IPS-18c (cell line): ENCODE measurements around the gene SNTG2.

Experiments used
- H3K4me3 ChIP-seq: 2 replicates; pipeline ENCODE4 v1.7.0; 2013; ENCODE audit warnings: low read depth, mild to moderate bottlenecking, low read length, moderate library complexity; ENCODE audit not compliant: insufficient read depth
- H3K9me3 ChIP-seq: one replicate; pipeline ENCODE4 v1.6.1; 2013; ENCODE audit warnings: mild to moderate bottlenecking, low read length, moderate library complexity; ENCODE audit not compliant: control insufficient read depth, insufficient read depth

SNTG2 gene

GRCh38 chr2:1238598-1239138, 288.0 kb downstream of the SNTG2 start:
- no peaks in the 10 kb centered on the region for H3K9me3 ChIP-seq
- no peak overlapping the region for H3K4me3 ChIP-seq

GRCh38 chr2:1245193-1245592, 294.5 kb downstream of the SNTG2 start:
- H3K9me3 ChIP-seq = no peaks in the 10 kb centered on the region

GRCh38 chr2:1246239-1246638, 295.6 kb downstream of the SNTG2 start:
- Histone ChIP-seq H3K4me3 (no peak overlapping the region), H3K9me3 (no peaks in the 10 kb centered on the region)

More at GRCh38 chr2:1245193-1245592, 294.5 kb downstream of the SNTG2 start:
- no peak overlapping the region for H3K4me3 ChIP-seq

- Histone ChIP-seq H3K9me3 (no peaks in the 10 kb centered on the region), H3K4me3 (no peak overlapping the region)
Observed at GRCh38 chr2:1246991-1247390, 296.3 kb downstream of the SNTG2 start.

- no peak overlapping the region for H3K4me3 ChIP-seq
- no peaks in the 10 kb centered on the region for H3K9me3 ChIP-seq
Observed at GRCh38 chr2:1248187-1248586, 297.5 kb downstream of the SNTG2 start.

- no peak overlapping the region for H3K4me3 ChIP-seq
- H3K9me3 ChIP-seq = no peaks in the 10 kb centered on the region
Observed at GRCh38 chr2:1249897-1250687, 299.4 kb downstream of the SNTG2 start.

- no peaks in the 10 kb centered on the region for H3K9me3 ChIP-seq
- H3K4me3 ChIP-seq = no peak overlapping the region
Observed at GRCh38 chr2:1251520-1251919, 300.9 kb downstream of the SNTG2 start.

- Histone ChIP-seq H3K9me3 (no peaks in the 10 kb centered on the region), H3K4me3 (no peak overlapping the region)
Observed at GRCh38 chr2:1253629-1254028, 303.0 kb downstream of the SNTG2 start.

GRCh38 chr2:1254662-1255343, 304.2 kb downstream of the SNTG2 start:
- H3K4me3 ChIP-seq = no peak overlapping the region
- no peaks in the 10 kb centered on the region for H3K9me3 ChIP-seq

GRCh38 chr2:1256632-1257324, 306.1 kb downstream of the SNTG2 start:
- H3K9me3 ChIP-seq = peaks cover 3% of the 10 kb centered on the region
- H3K4me3 ChIP-seq = no peak overlapping the region

- Histone ChIP-seq H3K9me3 (peaks cover 3% of the 10 kb centered on the region), H3K4me3 (no peak overlapping the region)
Observed at GRCh38 chr2:1257334-1257733, 306.7 kb downstream of the SNTG2 start.

- H3K9me3 ChIP-seq = peaks cover 3% of the 10 kb centered on the region
- no peak overlapping the region for H3K4me3 ChIP-seq
Observed at GRCh38 chr2:1259746-1260145, 309.1 kb downstream of the SNTG2 start.

GRCh38 chr2:1262609-1263008, 312.0 kb downstream of the SNTG2 start:
- no peak overlapping the region for H3K4me3 ChIP-seq
- peaks cover 3% of the 10 kb centered on the region for H3K9me3 ChIP-seq

GRCh38 chr2:1265454-1265853, 314.8 kb downstream of the SNTG2 start:
- Histone ChIP-seq H3K9me3 (peaks cover 3% of the 10 kb centered on the region), H3K4me3 (no peak overlapping the region)

GRCh38 chr2:1266351-1266750, 315.7 kb downstream of the SNTG2 start:
- no peak overlapping the region for H3K4me3 ChIP-seq

GRCh38 chr2:1268034-1268433, 317.4 kb downstream of the SNTG2 start:
- no peak overlapping the region for H3K4me3 ChIP-seq

More at GRCh38 chr2:1266351-1266750, 315.7 kb downstream of the SNTG2 start:
- peaks cover 3% of the 10 kb centered on the region for H3K9me3 ChIP-seq

GRCh38 chr2:1269812-1270211, 319.2 kb downstream of the SNTG2 start:
- Histone ChIP-seq H3K4me3 (no peak overlapping the region), H3K9me3 (no peaks in the 10 kb centered on the region)

More at GRCh38 chr2:1268034-1268433, 317.4 kb downstream of the SNTG2 start:
- no peaks in the 10 kb centered on the region for H3K9me3 ChIP-seq
